HepG2 (cell line): ENCODE measurements around the gene HDLBP. TPM values are rescaled to one million over a fixed set of nuclear protein-coding genes. Genes with fewer than 3 reads are reported as not detected.

Source experiments
- ATAC-seq: fragments of 200-7000 bp; cut with Tn5 transposase; 3 replicates; pipeline ENCODE4 v1.9.1; 2020; ENCODE audit warnings: mild to moderate bottlenecking, moderate library complexity
- BruUV-seq: library from RNA; stranded (reverse); fragments of 400-500 nt; replicated peaks from 2 replicates; lab custom pipeline; 2021; lab: Mats Ljungman, UMichigan
- CTCF ChIA-PET: fragments of 300-600 bp; formaldehyde crosslinking; extraction: SDS; loops from one replicate; lab custom pipeline; 2021; ENCODE audit warnings: low total read pairs, inconsistent platforms, low intra/inter-chr PET ratio; lab: Yijun Ruan, JAX
- POLR2A ChIA-PET: fragments of 350-600 bp; sonication (Branson Sonifier 250); formaldehyde crosslinking; loops from one replicate; lab custom pipeline; 2020; ENCODE audit warnings: antibody characterized with exemption, inconsistent platforms; lab: Yijun Ruan, JAX
- DNase-seq: peaks from one replicate; pipeline ENCODE4 v3.0.0-alpha.2; 2015; ENCODE audit warnings: low spot score
- FAIRE-seq: peaks from 3 replicates; lab custom pipeline; 2011; peaks lifted over from hg19 to GRCh38; lab: Jason Lieb, UNC
- H2AFZ ChIP-seq: one replicate; pipeline ENCODE4 v1.6.1; 2011; ENCODE audit warnings: low read length, inconsistent platforms
- H3K27ac ChIP-seq: fragments of 300-600 bp; 3 replicates; pipeline ENCODE4 v1.8.0; 2011; ENCODE audit warnings: mixed run types, mild to moderate bottlenecking, mixed read lengths, low read length, inconsistent platforms; ENCODE audit not compliant: insufficient read depth; ENCODE audit errors: extremely low read length
- H3K27me3 ChIP-seq, 2 experiments: fragments of 200-600 bp in 1 of 2; 2 replicates in 1 of 2; 3 replicates in 1 of 2; pipeline versions ENCODE4 v1.6.0 to v1.8.0; 2011; ENCODE audit warnings: low read length in 2 of 2, mild to moderate bottlenecking in 2 of 2, moderate library complexity in 2 of 2, inconsistent platforms in 1 of 2; ENCODE audit not compliant: insufficient read depth in 2 of 2, control insufficient read depth in 1 of 2
- H3K36me3 ChIP-seq, 2 experiments: fragments of 200-600 bp in 1 of 2; replicated peaks in 1 of 2; 2 replicates in 1 of 2; 3 replicates in 1 of 2; pipeline versions ENCODE4 v1.5.1 to v1.8.0; 2011; ENCODE audit warnings: low read length in 2 of 2, inconsistent platforms in 1 of 2; ENCODE audit not compliant: insufficient read depth in 2 of 2, control insufficient read depth in 1 of 2
- H3K4me1 ChIP-seq: 2 replicates; pipeline ENCODE4 v1.5.1; 2012; ENCODE audit warnings: low read length, inconsistent platforms; ENCODE audit not compliant: insufficient read depth
- H3K4me2 ChIP-seq: 2 replicates; pipeline ENCODE4 v1.6.0; 2011; ENCODE audit warnings: low read depth, low read length, inconsistent platforms
- H3K4me3 ChIP-seq, 3 experiments: fragments of 200-600 bp in 1 of 3; sonication (generic), shearing (Covaris generic) in 1 of 3; replicated peaks in 1 of 3; 2 replicates each; pipeline ENCODE4 v1.5.1; 2011 to 2016; ENCODE audit warnings: low read length in 3 of 3, inconsistent platforms in 2 of 3, low read depth in 2 of 3, mild to moderate bottlenecking in 2 of 3, control low read depth in 1 of 3, mixed read lengths in 1 of 3; ENCODE audit not compliant: insufficient read depth in 1 of 3
- H3K79me2 ChIP-seq: one replicate; pipeline ENCODE4 v1.6.1; 2011; ENCODE audit warnings: low read length, inconsistent platforms; ENCODE audit not compliant: insufficient read depth
- H3K9ac ChIP-seq: 2 replicates; pipeline ENCODE4 v1.6.0; 2011; ENCODE audit warnings: mild to moderate bottlenecking, low read depth, low read length, inconsistent platforms; ENCODE audit not compliant: insufficient read depth
- H3K9me3 ChIP-seq: 2 replicates; pipeline ENCODE4 v1.5.1; 2012; ENCODE audit warnings: mild to moderate bottlenecking, low read length
- H4K20me1 ChIP-seq: 2 replicates; pipeline ENCODE4 v1.6.0; 2011; ENCODE audit warnings: inconsistent platforms, mild to moderate bottlenecking, low read length, moderate library complexity; ENCODE audit not compliant: insufficient read depth
- AGO1 ChIP-seq: fragments of 200-400 bp; formaldehyde crosslinking; IDR thresholded peaks from 2 replicates; pipeline ENCODE4 v1.6.1; 2017; ENCODE audit warnings: mild to moderate bottlenecking, low read depth, low read length, moderate library complexity; ENCODE audit not compliant: poor library complexity, severe bottlenecking
- CAMTA2 ChIP-seq: sonication (generic); formaldehyde crosslinking; IDR thresholded peaks from 2 replicates; pipeline ENCODE4 v1.4.0; 2020; ENCODE audit warnings: mild to moderate bottlenecking, missing genetic modification reagents, borderline replicate concordance
- ELF4 ChIP-seq: sonication (generic); formaldehyde crosslinking; IDR thresholded peaks from 2 replicates; pipeline ENCODE4 v1.5.0; 2020; ENCODE audit warnings: missing genetic modification reagents, mild to moderate bottlenecking, moderate library complexity, borderline replicate concordance
- HIVEP1 ChIP-seq: sonication (generic); formaldehyde crosslinking; IDR thresholded peaks from 2 replicates; pipeline ENCODE4 v1.4.0; 2020; ENCODE audit warnings: mild to moderate bottlenecking, missing genetic modification reagents
- KDM5B ChIP-seq: sonication (generic); formaldehyde crosslinking; IDR thresholded peaks from 2 replicates; pipeline ENCODE4 v1.4.0; 2020; ENCODE audit warnings: missing genetic modification reagents, mild to moderate bottlenecking, borderline replicate concordance
- PAF1 ChIP-seq: IDR thresholded peaks from 2 replicates; pipeline ENCODE4 v1.6.1; 2016; ENCODE audit warnings: missing genetic modification reagents, missing compliant biosample characterization
- PCBP2 ChIP-seq: fragments of 200-400 bp; formaldehyde crosslinking; optimal IDR thresholded peaks from 2 replicates; pipeline ENCODE3; 2018; ENCODE audit warnings: low read length, low read depth; ENCODE audit not compliant: poor library complexity, severe bottlenecking
- POLR2A ChIP-seq, 2 experiments: IDR thresholded peaks; 2 replicates each; pipeline ENCODE4 v1.6.1; 2011; ENCODE audit warnings: low read depth in 2 of 2, low read length in 2 of 2, mild to moderate bottlenecking in 1 of 2, moderate library complexity in 1 of 2; ENCODE audit not compliant: insufficient read depth in 1 of 2
- POLR2G ChIP-seq: fragments of 200-400 bp; formaldehyde crosslinking; IDR thresholded peaks from 2 replicates; pipeline ENCODE4 v1.6.1; 2018; ENCODE audit warnings: mild to moderate bottlenecking, low read depth, low read length, moderate library complexity
- RBFOX2 ChIP-seq: fragments of 200-400 bp; formaldehyde crosslinking; IDR thresholded peaks from 2 replicates; pipeline ENCODE4 v1.6.1; 2017; ENCODE audit warnings: low read depth, mild to moderate bottlenecking, low read length
- RBM22 ChIP-seq: fragments of 200-400 bp; formaldehyde crosslinking; optimal IDR thresholded peaks from 2 replicates; pipeline ENCODE3; 2017; ENCODE audit warnings: mild to moderate bottlenecking, low read length, moderate library complexity
- TAF15 ChIP-seq: fragments of 200-400 bp; formaldehyde crosslinking; IDR thresholded peaks from one replicate; pipeline ENCODE4 v1.6.1; 2018; ENCODE audit warnings: mild to moderate bottlenecking, low read depth, low read length; ENCODE audit not compliant: poor library complexity, severe bottlenecking
- ZNF253 ChIP-seq: sonication (generic); formaldehyde crosslinking; IDR thresholded peaks from 2 replicates; pipeline ENCODE4 v1.8.0; 2022; ENCODE audit warnings: mild to moderate bottlenecking, missing genetic modification reagents, borderline replicate concordance
- ZNF333 ChIP-seq: sonication (generic); formaldehyde crosslinking; IDR thresholded peaks from 2 replicates; pipeline ENCODE4 v1.4.0; 2020; ENCODE audit warnings: mild to moderate bottlenecking, missing genetic modification reagents, borderline replicate concordance
- ZNF776 ChIP-seq: sonication (generic); formaldehyde crosslinking; IDR thresholded peaks from 2 replicates; pipeline ENCODE4 v1.4.0; 2020; ENCODE audit warnings: mild to moderate bottlenecking, missing genetic modification reagents
- WGBS: methylation state at CpG from one replicate; pipeline ENCODE4 v1.1.6; 2017; ENCODE audit warnings: low lambda C conversion rate; 5-methylcytosine and 5-hydroxymethylcytosine counted together
- in situ Hi-C: cut with HindIII; loops from 2 replicates; pipeline ENCODE4 v1.10.0; 2017; ENCODE audit warnings: low pct_unique_long_range_greater_than_20kb; ENCODE audit not compliant: extremely low pct_ligation_motif_present
- intact Hi-C: fragments of 100-400 bp; cut with micrococcal nuclease; formaldehyde crosslinking; loops from one replicate; pipeline ENCODE4 v1.10.0; 2022; ENCODE audit not compliant: unreplicated experiment
- polyA plus RNA-seq, 8 experiments: library from polyadenylated mRNA; depleted of rRNA in 3 of 8; stranded (reverse) in 7 of 8; unstranded in 1 of 8; fragments of >200 nt; fragmentation: Illumina TruSeq in 4 of 8; extraction: Trizol in 4 of 8; gene quantifications; 2 replicates each; pipeline versions ENCODE4 v1.2.1 to v1.2.3, GENCODE V29; 2011 to 2016; ENCODE audit warnings: low read depth in 4 of 8, missing spikeins in 1 of 8, mixed read lengths in 1 of 8; ENCODE audit not compliant: insufficient read depth in 1 of 8
- total RNA-seq, 5 experiments: library from RNA; depleted of rRNA; stranded (reverse); fragments of >200 nt; fragmentation: Illumina TruSeq; extraction: Trizol; gene quantifications; 2 replicates each; pipeline ENCODE4 v1.2.3, GENCODE V29; 2016; ENCODE audit warnings: low read depth in 1 of 5
- TF ChIP-seq, protein P1 (sequence below): sonication (generic); formaldehyde crosslinking; IDR thresholded peaks from 2 replicates; pipeline ENCODE4 v1.4.0; 2020; ENCODE audit warnings: mild to moderate bottlenecking, missing genetic modification reagents
- TF ChIP-seq, protein P2 (sequence below): sonication (generic); formaldehyde crosslinking; IDR thresholded peaks from 2 replicates; pipeline ENCODE4 v1.4.0; 2020; ENCODE audit warnings: mild to moderate bottlenecking, missing genetic modification reagents
- TF ChIP-seq, protein P3 (sequence below): IDR thresholded peaks from 2 replicates; pipeline ENCODE4 v1.6.1; 2016; ENCODE audit warnings: mild to moderate bottlenecking, missing biosample characterization, missing genetic modification reagents
- TF ChIP-seq, protein P4 (sequence below): sonication (generic); formaldehyde crosslinking; IDR thresholded peaks from 2 replicates; pipeline ENCODE4 v1.5.1; 2020; ENCODE audit warnings: mild to moderate bottlenecking, missing genetic modification reagents

Gene HDLBP
- total and polyA plus RNA-seq, 2 of the 13 experiments (the other 11 are each of a cell fraction or from before 2014, with no cell fraction given): 464 to 707 TPM

DNA sequence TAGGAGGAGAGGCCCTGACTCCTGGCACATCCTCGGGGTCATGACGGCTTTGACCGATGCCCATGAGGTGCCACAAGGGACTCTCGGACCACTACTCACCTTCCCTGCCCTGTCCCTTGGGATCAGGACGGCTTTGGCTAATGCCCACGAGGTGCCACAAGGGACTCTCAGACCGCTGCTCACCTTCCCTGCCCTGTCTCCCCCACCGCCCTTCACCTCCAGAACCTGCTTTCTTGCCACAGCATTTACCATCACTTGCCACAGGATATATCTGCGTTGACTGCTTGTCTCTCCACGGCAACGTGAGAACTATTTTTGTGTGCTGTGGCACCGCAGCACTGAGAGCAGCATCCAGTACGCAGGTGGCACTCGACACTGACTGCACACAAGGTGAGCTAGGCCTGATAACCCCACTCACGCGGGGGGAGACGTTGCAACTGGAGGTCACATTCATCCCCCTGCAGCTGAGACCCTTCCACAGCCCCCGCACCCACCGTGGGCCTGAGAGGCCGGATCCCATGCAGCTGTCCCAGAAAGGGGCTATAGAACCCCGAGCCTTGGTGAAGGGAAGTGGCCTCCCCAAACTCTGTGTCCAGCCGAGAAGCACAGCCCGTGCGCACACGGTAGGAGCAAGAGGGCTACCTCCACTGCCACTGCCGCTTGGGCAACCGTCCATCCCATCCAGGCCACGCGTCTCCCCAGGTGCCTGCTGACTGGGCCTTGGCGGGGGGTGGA is 79.4 kb downstream of the HDLBP start:
- H3K9ac ChIP-seq: no peak overlapping the region
- no peak overlapping the region for H2AFZ ChIP-seq
- H3K27ac ChIP-seq: no peak overlapping the region
- FAIRE-seq (no peak), ATAC-seq (no peak), DNase-seq (no peak)
- in situ Hi-C loops: no loop called here
- POLR2A ChIA-PET: no interaction called here
- H3K9me3 ChIP-seq: no peaks in the 10 kb centered on the region
- no peak overlapping the region for H3K4me3 ChIP-seq
- intact Hi-C loops: no loop called here
- H3K4me2 ChIP-seq: no peak overlapping the region
- peaks cover 9% of the 10 kb centered on the region for H3K79me2 ChIP-seq
- CTCF ChIA-PET: no interaction called here
- no TSS peak for BruUV-seq
- no peaks in the 10 kb centered on the region for H3K4me1 ChIP-seq
- peaks cover 49% of the 10 kb centered on the region; the same call in 1 of the 2 replicates for H4K20me1 ChIP-seq
- H3K36me3 ChIP-seq: peaks cover 79 to 98% of the 10 kb centered on the region in 2 experiments
- no peaks in the 10 kb centered on the region for H3K27me3 ChIP-seq
- WGBS: 91% methylated on average over 24 of the region's 30 CpGs
- TF ChIP-seq AGO1 (peak; percentile 82), ZNF333 (CRISPR knock-in tag) (peak; percentile 61; the same call in 1 of the 2 replicates), HIVEP1 (CRISPR knock-in tag) (peak; percentile 64; the same call in 1 of the 2 replicates), KDM5B (CRISPR knock-in tag) (0 out of 2 replicates have a peak, but pooled peaks have one; percentile 62), PAF1 (CRISPR knock-in tag) (0 out of 2 replicates have a peak, but pooled peaks have one; percentile 7), ELF4 (CRISPR knock-in tag) (no peak), ZNF253 (CRISPR knock-in tag) (0 out of 2 replicates have a peak, but pooled peaks have one; percentile 9), POLR2A (IDR thresholded peaks at IDR 0.05; ENCODE audit: insufficient read depth in 1 of 2, low read depth in 2 of 2, low read length in 2 of 2) (peak; percentile 43 to 57; a peak in 3 of 4 replicates), ZNF776 (CRISPR knock-in tag) (peak; percentile 65; the same call in 1 of the 2 replicates), RBM22 (peak; percentile 74), TAF15 (peak; percentile 46), POLR2G (peak; percentile 17; the same call in 1 of the 2 replicates), PCBP2 (no peak), RBFOX2 (peak; percentile 42; the same call in 1 of the 2 replicates), CAMTA2 (CRISPR knock-in tag) (0 out of 2 replicates have a peak, but pooled peaks have one; percentile 54)
- TF ChIP-seq, protein P1, sequence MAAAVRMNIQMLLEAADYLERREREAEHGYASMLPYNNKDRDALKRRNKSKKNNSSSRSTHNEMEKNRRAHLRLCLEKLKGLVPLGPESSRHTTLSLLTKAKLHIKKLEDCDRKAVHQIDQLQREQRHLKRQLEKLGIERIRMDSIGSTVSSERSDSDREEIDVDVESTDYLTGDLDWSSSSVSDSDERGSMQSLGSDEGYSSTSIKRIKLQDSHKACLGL (CRISPR knock-in tag): 0 out of 2 replicates have a peak, but pooled peaks have one; percentile 39
- TF ChIP-seq, protein P2, sequence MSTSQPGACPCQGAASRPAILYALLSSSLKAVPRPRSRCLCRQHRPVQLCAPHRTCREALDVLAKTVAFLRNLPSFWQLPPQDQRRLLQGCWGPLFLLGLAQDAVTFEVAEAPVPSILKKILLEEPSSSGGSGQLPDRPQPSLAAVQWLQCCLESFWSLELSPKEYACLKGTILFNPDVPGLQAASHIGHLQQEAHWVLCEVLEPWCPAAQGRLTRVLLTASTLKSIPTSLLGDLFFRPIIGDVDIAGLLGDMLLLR (CRISPR knock-in tag): 0 out of 2 replicates have a peak, but pooled peaks have one; percentile 45
- TF ChIP-seq, protein P3, sequence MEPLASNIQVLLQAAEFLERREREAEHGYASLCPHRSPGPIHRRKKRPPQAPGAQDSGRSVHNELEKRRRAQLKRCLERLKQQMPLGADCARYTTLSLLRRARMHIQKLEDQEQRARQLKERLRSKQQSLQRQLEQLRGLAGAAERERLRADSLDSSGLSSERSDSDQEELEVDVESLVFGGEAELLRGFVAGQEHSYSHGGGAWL: no peak
- TF ChIP-seq, protein P4, sequence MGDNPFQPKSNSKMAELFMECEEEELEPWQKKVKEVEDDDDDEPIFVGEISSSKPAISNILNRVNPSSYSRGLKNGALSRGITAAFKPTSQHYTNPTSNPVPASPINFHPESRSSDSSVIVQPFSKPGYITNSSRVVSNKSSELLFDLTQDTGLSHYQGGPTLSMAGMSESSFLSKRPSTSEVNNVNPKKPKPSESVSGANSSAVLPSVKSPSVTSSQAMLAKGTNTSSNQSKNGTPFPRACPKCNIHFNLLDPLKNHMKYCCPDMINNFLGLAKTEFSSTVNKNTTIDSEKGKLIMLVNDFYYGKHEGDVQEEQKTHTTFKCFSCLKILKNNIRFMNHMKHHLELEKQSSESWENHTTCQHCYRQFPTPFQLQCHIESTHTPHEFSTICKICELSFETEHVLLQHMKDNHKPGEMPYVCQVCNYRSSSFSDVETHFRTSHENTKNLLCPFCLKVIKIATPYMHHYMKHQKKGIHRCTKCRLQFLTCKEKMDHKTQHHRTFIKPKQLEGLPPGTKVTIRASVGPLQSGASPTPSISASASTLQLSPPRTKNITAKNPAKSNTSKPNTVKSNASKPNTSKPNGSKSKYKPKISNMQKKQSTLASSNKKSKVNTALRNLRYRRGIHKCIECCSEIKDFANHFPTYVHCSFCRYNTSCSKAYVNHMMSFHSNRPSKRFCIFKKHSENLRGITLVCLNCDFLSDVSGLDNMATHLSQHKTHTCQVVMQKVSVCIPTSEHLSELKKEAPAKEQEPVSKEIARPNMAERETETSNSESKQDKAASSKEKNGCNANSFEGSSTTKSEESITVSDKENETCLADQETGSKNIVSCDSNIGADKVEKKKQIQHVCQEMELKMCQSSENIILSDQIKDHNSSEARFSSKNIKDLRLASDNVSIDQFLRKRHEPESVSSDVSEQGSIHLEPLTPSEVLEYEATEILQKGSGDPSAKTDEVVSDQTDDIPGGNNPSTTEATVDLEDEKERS (CRISPR knock-in tag): no peak
